Measurements from ENCODE around the gene PPP1R12A.
"Not testable (repeated sequence)": the region's sequence is repeated elsewhere in the genome, so short reads cannot be mapped to it uniquely, and the experiment has no call there.

The PPP1R12A gene

GRCh38 chr12:79891506-79892162 lies 43.3 kb downstream of the PPP1R12A start:
- DNase-seq = no peak

DNA sequence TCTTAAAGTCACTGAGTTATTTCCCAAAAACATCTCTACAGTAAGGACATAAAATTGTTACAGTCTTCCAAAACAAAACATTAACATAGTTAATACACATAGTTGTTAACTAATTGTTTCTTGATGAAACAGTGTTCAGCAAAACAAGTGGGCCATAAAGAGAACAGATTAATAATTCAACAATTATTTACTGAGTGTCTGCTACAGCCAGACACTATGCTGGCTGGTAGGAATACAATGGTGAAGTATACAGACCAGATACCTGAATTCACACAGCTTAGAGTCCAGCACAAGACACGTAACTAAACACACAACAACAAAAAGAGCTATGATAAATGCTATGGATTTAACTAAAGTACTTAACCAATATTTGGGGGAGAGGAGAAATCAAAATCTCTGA lies 47.0 kb downstream of the PPP1R12A start:
- no peak for DNase-seq

DNA sequence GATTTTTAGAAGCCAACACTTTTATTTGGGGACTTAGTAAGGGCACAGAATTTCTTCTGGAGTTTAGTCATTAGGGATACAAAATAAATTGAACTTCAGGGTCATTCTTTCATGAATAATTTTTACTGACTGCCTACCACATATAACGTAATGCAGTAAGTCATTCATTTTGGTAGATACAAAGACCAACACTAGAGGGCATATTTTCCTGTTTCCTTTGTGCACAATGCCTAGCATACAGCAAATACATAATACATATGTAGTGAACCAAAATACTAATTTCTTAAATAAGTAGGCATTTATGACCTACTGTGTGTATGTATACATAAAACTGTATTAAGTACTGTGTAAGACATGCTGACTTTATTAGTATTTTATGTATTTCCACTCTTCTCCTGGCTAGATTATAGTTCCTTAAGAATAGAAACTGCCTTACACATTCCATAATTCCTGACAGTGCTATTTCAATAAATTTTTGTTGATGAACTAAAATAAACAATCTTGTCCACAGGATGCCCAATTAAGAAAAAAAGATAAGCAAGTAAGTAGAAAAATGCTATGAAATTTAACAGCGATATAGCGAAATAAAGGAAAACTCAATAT lies 47.9 kb downstream of the PPP1R12A start:
- peak; percentile 43 for DNase-seq

DNA sequence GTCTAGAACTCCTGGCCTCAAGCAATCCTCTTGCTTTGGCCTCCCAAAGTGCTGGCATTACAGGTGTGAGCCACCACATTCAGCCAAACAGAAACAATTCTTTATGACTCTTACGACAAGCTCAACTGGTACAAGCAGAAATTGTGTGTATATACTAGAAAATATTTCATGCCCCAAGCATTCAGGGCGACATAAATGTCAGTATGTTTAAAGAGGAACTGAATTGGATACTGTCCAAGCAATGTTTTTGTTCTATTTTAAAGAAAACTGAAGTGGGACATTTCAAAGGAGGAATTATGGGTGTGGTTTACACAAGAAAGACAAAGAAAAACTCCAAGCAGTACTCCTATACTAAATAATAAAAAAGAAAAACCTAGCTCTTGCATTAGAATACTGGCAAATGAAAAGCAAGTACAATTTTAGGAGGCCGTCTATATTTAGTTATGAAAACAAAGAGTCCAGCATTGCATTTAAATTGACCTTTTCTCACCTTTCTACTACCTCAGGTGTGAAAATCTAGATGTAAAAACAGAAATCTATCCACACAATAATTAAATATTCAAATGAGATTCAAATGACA lies 48.9 kb downstream of the PPP1R12A start:
- peak; percentile 9 for DNase-seq

DNA sequence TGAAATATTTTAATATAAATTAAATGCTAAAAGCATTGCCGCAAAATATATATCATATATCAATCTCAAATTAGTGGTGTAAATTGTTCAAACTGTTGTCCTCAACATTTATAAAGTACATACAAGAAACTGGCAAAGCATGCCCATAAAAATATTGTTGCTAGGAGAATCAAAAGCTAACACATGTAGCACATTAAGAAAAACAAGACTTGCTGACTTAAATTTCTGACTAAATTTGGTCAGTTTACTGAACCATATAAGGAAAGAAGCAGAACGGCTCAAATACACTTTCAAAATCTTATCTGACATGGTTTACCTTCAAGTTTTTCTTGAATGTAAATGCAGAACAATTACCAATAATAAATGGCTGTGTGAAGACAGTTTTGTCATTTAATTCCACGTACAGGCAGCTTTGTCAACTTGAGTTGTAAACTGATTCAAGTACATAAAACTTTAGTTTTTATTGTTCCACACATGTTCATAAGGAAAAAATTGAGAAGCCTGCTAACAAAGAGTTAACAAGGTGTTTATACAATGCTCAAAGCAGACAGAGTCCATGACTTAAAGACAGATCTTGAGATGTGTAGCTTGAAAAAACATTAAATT lies 50.4 kb downstream of the PPP1R12A start:
- DNase-seq = no peak

DNA sequence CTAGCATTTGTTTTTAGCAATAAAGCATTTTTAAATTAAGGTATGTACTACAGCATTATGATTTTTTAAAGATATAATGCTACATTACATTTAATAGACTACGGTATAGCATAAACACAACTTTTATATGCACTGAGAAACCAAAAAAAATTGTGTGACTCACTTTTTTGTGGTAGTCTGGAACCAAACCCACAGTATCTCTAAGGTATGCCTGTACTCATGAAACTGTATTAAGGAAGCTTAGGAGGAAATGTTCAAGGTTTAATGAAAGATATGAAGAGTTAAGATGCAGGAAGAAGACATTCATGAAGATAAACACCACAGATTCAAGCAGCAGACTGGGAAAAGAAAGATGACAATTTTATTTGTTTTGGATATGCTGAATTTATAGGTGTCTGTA lies 51.7 kb downstream of the PPP1R12A start:
- DNase-seq = no peak

DNA sequence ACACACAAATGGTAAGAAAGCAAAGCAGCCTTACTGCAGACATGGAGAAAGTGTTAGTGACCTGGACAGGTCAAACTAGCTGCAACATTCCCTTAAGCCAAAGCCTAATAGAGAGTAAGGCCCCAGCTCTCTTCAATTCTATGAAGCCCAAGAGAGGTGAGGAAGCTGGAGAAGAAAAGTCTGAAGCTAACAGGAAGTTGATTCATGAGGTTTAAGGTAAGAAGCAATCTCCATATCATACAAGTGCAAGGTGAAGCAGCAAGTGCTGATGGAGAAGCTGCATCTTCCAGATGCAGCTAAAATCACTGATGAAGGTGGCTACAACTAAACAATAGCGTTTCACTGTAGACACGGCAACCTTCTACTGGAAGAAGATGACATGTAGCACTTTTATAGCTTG lies 53.5 kb downstream of the PPP1R12A start:
- no peak for DNase-seq

- not testable (repeated sequence) for DNase-seq
Observed at GRCh38 chr12:79878506-79878905, 56.4 kb downstream of the PPP1R12A start.

- no peak for DNase-seq
Observed at GRCh38 chr12:79877246-79877645, 57.7 kb downstream of the PPP1R12A start.

DNA sequence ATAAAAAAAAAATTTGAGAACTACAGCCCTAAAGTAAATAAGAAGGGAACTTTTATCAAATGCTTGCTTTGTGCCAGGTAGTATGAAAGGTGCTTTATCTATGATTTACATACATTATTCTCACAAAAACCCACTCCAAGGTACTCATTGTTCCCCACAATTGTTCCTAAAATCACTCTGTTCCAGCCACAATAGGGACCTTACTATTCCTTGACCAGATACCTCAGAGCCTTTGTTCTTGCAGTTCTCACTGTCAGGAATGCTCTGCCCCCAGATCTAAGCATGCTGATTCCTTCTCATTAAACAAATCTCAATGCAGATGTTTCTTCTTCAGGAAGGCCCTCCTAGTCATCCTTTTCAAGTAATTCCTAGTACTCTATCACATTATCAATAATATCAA lies 60.2 kb downstream of the PPP1R12A start:
- DNase-seq = no peak

DNA sequence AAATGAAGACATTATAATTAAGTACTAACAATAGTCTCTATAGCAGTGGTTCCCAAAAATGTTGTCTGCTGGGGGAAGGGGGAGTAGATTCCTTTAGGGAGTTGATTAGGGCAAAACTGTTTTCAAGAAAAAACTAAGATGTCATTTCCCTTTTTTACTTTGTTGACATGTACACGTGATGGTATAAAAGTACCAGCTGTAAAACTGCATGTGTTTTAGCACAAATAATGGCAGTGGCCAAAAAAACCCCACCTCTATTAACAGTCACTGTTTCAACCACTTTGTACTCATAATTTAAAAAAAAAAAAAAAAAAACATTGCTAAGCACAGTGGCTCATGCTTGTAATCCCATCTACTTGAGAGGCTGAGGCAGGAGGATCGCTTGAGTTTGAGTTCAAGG lies 61.7 kb downstream of the PPP1R12A start:
- no peak for DNase-seq

GRCh38 chr12:79871621-79872020 lies 63.3 kb downstream of the PPP1R12A start:
- DNase-seq = no peak

DNA sequence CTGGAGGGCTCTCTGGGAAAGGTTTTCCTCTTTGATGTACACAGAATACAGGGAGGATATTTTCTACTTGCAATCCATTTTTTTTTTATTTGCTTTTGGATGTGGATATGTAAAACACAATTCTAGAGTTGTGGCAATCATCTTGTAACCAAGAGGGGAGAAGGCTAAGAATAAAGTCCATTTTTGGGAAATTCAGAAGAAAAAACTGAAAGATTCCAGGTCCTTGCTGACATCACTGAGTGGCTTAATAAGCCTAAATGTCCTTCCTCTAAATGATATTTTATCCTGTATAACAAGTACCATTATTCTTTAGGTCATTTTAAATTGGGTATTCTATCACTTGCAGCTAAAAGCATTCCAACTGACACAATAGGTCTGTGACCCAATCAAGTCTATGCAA lies 64.0 kb downstream of the PPP1R12A start:
- DNase-seq = no peak

DNA sequence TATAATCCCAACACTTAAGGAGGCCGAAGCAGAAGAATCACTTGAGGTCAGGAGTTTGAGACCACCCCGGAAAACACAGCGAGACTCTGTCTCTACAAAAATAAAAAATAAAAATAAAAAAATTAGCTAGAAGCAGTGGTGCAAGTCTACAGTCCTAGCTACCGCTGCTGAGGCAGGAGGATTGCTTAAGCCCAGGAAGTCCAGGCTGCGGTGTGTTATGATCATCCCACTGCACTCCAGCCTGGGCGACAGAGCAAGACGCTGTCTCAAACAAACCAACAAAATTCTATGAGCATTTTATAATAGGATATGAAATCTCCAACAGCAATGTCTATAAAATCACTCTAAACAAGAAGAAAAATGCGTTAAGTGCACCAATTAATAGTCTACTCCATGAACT lies 75.3 kb downstream of the PPP1R12A start:
- no peak for DNase-seq

DNA sequence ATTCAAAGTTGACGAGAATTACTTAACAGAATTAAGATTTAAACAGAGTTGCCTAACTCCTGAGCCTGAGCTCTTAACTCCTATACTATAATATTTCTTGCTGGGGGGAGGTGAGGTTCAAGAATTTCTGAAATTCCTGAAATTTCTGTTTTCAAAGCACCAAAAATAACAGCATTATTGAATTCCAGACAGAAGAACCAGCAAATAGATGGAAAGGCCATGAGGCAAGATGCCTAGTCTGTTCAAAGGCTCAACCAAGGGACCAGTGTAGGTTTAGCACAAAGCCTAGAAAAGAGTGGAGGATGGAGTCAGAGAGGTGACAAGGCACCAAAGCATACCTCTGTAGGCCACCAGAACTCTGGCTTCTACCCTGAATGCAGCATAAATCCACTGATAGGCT lies 76.4 kb downstream of the PPP1R12A start:
- no peak for DNase-seq

DNA sequence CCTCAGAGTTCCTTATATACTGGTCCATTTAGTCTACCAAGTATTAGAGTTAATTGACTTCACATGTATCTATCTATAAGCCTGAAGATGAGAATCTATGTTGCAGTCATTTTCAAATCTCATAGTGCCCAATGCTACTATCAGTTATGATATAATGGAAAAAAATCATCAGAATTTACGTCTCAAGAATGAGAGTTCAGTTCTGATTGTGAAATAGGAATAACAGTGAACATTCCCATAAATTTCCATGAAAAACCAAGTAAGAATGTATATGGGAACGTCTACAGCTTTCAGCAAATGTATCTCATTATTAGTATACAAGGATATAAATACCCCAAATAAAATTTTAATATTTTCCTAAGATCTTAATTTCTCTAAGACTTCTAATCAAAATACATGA lies 77.2 kb downstream of the PPP1R12A start:
- no peak for DNase-seq

DNA sequence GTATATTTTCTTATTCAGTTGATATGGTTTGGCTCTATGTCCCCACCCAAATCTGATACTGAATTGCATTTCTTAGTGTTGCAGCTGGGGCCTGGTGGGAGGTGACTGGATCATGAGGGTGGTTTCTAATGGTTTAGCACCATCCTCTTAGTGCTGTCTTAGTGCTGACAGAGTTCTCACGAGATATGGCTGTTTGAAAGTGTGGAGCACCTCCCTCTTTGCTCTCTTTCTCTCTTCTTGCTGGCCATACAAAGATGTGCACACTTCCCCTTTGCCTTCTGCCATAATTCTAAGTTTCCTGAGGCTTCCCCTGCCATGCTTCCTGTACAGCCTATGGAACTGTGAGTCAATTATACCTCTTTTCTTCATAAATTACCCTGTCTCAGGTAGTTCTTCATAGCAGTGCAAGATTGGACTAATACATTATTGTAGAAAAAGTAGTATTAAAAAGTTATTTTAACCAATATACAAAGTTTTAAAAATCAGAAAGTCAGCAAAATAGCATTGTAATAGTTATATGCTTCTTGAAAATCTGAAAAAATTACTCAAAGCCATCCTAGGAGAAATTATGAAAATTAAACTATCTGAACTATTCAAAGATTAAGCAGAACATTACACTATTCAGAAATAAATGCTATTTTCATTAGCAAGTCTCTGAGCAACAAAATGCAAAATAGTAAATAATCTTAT lies 84.1 kb downstream of the PPP1R12A start:
- no peak for DNase-seq

GRCh38 chr12:79848339-79848738 lies 86.6 kb downstream of the PPP1R12A start:
- no peak for DNase-seq

DNA sequence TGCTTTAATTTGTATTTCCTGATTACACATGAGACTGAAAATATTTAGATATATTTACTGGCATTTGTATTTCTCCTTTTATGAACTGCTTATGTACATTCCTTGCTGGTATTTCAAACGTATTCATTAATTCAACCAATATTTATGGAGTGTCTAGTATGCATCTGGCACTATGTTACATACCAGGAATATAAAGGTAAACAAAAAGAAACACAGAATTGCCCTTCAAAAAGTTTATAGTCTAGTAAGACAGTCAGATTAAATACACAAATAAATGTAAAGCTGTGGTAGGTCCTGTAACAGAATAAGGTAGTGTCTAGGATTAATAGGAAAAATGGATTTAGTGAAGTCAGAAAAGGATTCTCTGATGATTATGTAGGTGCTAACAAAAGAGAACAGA lies 87.5 kb downstream of the PPP1R12A start:
- no peak for DNase-seq

DNA sequence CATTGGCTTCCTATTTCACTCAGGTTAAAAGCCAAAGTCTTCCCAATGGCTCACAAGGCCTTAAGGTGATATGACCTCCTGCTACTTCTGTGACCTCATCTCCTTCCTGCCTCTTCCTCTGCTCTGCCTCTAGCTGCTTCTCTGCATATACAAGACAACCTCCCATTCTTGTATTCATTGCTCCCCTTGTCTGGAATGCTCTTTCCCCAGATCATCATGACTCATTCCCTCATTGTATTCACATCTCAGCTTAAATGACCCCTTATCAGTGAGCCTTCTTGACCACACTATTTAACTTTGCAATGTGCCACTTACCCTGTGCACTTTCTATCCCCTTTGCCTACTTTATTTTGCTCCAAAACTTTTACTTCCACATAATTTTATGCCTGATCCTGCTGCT lies 90.2 kb downstream of the PPP1R12A start:
- DNase-seq = no peak

- DNase-seq = no peak
Observed at GRCh38 chr12:79843978-79844377, 90.9 kb downstream of the PPP1R12A start.

GRCh38 chr12:79842630-79843029 lies 92.3 kb downstream of the PPP1R12A start:
- DNase-seq = no peak

- no peak for DNase-seq
Observed at GRCh38 chr12:79841878-79842265, 93.0 kb downstream of the PPP1R12A start.

Data from RPMI8226 (cell line).